GM18517 (cell line): ENCODE measurements around the gene KCNE4.

Experiments used
- ATAC-seq: cut with Tn5 transposase; IDR thresholded peaks from one replicate; pipeline ENCODE4 v1.9.1; 2021; ENCODE audit warnings: mild to moderate bottlenecking, moderate library complexity; ENCODE audit not compliant: unreplicated experiment

KCNE4 gene, protein sequence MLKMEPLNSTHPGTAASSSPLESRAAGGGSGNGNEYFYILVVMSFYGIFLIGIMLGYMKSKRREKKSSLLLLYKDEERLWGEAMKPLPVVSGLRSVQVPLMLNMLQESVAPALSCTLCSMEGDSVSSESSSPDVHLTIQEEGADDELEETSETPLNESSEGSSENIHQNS

DNA sequence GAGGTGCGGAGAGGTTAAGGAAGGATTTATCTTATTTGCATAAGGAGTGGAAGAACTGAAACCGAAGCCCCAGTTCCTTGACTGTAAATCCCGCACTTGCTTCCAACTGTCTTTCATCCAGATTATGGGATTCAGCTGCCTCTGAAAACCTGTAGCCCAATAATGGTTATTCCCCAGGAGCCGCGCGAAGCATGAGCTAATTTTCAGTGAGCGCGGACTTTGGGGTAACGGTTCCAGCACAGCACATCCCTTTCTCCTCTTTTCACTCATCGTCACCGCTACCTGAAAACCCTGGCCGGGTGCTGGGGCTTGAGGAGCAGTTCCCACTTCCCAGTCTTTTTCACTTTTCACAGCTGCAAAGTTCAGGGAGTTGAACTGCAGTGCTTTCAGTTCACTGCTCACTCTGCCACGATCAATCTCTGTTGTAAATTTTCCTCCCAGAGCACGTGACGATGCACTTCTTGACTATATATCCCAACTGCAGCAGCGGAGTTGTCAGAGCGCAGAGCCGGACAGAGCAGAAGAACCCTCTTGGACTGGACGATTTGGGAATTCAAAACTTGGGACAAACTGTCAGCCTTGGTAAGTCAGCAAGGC lies at the start of gene KCNE4:
Gene KCNE4 (plus strand): TSS at position 498 of the 597 bp plus-strand sequence. CDS start 641 bp downstream, outside the sequence.
- no peak for ATAC-seq

- no peak for ATAC-seq
These were observed 48.8 kb upstream of the KCNE4 start for GRCh38 chr2:223003191-223003590.

- no peak for ATAC-seq
These were observed 46.5 kb upstream of the KCNE4 start for GRCh38 chr2:223005496-223005895.

GRCh38 chr2:223007531-223007930 lies 44.5 kb upstream of the KCNE4 start:
- ATAC-seq: no peak

DNA sequence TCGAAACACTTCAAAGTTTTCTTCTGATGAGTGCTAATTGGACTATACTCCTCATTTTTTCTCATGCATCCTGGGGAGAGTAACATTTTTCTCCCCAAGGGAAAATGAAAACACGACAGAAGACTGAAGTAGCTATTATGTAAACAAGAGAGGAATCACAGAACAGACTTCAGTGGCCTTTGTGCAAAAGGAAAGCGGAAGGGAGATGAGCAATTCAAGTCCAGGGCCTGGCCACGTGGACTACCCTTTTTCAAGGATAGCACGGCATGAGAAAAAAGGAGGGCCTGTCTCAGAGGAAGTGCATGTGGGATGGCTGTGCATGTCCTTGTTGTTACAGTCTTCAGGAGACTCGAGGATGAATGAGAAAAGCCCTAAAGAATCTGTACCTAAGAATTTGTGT lies 43.8 kb upstream of the KCNE4 start:
- ATAC-seq: no peak

DNA sequence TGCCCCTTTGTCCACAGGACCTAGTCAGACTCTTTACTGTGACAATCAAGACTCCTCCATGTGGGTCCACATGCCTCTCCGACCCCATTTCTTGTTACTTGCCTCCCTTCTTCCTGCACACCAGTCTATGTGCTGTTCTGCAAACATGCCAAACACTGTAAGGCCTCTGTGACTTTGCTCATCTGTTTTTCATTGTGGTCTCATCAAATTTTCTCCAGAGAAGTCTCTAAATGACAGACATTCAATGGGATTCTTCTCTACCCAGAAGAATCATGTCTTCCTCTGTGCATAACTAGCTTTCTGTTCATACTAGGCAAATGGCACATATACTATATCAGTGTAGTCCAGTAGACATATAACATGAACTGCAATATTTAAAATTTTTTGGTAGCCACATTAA lies 43.0 kb upstream of the KCNE4 start:
- ATAC-seq: no peak

DNA sequence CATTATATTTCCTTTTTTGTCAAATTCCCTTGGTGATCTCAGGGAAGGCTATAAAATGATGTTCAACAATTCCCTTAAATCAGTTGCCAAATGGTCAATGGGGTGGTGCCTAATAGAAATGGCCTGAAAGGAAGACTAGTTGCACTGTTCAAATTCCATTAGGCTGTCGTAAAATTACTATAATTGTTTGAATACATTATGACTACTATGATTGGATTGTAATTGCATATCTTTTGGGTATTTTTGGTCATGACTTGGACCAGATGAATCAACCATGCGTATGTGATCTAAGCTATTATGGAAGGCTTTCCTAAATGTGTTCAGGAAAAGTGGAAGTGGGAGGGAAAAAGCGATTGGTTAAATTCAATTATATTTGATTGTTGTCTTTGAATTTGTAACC lies 41.3 kb upstream of the KCNE4 start:
- ATAC-seq: no peak

DNA sequence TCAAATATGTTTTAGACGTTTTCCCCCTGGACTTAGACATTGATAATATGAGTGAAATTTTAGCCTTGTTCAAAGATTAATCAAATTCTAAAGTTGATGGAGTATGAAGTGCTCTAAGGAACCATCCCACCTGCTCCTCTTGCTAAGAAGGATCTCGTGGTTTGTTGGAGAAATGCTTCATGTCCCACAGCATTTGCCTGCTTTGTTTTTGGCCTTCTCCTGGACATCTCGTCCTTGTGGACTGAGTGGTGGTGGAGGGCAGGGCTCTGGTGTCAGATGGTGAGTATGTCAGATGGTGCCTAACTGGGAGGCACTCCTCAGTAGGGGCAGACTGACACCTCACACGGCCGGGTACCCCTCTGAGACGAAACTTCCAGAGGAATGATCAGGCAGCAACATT lies 39.7 kb upstream of the KCNE4 start:
- ATAC-seq: no peak

GRCh38 chr2:223019390-223019930 lies 32.5 kb upstream of the KCNE4 start:
- ATAC-seq: no peak

- peak; percentile 99 for ATAC-seq
These were observed 31.8 kb upstream of the KCNE4 start for GRCh38 chr2:223019987-223020717.

DNA sequence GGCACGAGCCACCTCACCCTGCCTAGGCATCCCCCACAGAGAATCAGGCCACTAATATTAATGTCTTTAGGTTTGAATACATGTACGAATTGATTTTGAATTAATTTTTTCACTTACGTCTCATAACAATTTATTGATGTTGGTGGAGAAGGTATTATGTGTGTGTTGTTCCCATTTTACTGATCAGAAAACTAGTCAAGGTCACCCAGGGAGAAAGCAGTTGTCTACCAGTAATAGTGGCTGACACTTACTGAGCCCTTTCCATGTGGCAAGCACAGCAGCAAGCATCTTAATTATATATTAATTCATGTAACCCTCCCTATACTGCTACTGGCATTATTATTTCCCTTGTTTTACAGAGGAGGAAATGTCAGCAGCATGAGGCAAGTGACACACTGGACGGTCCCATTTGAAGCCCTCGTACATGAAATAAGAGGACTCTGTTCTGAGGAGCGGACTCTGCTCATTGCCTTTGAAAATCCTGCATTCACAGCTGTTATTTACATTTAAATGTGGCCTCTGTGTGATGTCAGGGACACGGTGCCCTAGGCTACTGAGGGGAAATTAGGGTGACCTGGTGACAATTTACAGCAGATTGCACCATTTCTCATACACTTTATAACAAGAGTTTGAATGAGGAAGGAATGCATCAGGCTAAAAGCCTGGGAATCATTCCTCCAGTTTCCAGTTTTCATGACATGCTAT lies 30.9 kb upstream of the KCNE4 start:
- ATAC-seq: no peak

- ATAC-seq: no peak
These were observed 25.5 kb upstream of the KCNE4 start for GRCh38 chr2:223026357-223027110.

- no peak for ATAC-seq
These were observed 24.5 kb upstream of the KCNE4 start for GRCh38 chr2:223027442-223027841.

GRCh38 chr2:223029287-223029686 lies 22.7 kb upstream of the KCNE4 start:
- ATAC-seq: no peak

GRCh38 chr2:223032187-223033142 lies 19.5 kb upstream of the KCNE4 start:
- no peak for ATAC-seq

DNA sequence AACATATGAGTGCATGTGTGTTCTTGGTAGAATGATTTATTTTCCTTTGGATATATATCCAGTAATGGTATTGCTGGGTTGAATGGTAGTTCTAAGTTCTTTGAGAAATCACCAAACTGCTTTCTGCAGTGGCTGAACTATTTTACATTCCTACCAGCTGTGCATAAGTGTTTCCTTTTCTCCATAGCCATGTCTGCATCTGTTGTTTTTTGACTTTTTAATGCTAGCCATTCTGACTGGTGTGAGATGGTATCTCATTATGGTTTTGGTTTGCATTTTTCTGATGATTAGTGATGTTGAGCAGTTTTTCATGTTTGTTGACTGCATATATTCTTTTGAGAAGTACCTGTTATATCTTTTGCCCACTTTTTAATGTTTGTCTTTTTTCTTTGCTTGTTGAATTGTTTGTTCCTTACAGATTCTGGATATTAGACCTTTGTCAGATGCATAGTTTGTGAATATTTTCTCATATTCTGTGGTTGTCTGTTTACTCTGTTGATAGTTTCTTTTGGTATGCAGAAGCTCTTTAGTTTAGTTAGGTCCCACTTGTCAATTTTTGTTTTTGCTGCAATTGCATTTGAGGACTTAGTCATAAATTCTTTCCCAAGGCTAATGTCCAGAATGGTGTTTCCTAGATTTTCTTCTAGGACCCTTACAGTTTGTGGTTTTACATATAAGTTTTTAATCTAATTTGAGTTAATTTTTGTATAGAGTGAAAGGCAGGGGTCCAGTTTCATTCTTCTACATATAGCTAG lies 17.6 kb upstream of the KCNE4 start:
- no peak for ATAC-seq

- no peak for ATAC-seq
These were observed 15.1 kb upstream of the KCNE4 start for GRCh38 chr2:223036790-223037444.

DNA sequence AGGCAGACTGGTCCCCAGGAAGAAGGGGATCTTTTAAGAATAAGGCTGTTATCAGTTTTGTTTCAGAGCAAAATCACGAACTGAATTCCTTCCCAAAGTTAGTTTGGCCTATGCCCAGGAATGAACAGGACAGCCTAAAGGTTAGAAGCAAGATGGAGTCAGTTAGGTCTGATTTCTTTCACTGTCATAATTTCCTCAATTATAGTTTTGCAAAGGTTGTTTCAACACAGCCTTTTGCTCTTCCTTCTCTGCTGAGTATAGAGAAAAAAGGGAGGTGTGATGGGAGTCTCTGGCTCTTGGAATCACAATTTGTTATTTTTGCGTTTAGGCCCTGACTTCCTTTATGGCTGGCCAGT lies 14.6 kb upstream of the KCNE4 start:
- ATAC-seq: no peak
